Neuronal stem cell (in vitro differentiated cells): ENCODE data around the gene ZNF248.
A peak's percentile ranks its signal among the peaks of the same experiment; 100 is the strongest.

Experiments used
- DNase-seq: peaks from one replicate; pipeline ENCODE4 v3.0.0-alpha.2; 2013; ENCODE audit warnings: low spot score
- H2AFZ ChIP-seq: one replicate; pipeline ENCODE4 v1.6.1; 2013; ENCODE audit warnings: mild to moderate bottlenecking, low read length, inconsistent platforms
- H2AK5ac ChIP-seq: 2 replicates; pipeline ENCODE4 v1.6.1; 2013; ENCODE audit warnings: low read depth, mild to moderate bottlenecking, inconsistent platforms, low read length, moderate library complexity, mixed read lengths
- H2BK120ac ChIP-seq: 2 replicates; pipeline ENCODE4 v1.6.1; 2013; ENCODE audit warnings: low read depth, mild to moderate bottlenecking, inconsistent platforms, low read length, moderate library complexity, mixed read lengths
- H2BK12ac ChIP-seq: one replicate; pipeline ENCODE4 v1.6.1; 2013; ENCODE audit warnings: low read length, inconsistent platforms
- H2BK15ac ChIP-seq: 2 replicates; pipeline ENCODE4 v1.6.1; 2013; ENCODE audit warnings: mild to moderate bottlenecking, low read length, inconsistent platforms, mixed read lengths
- H2BK5ac ChIP-seq: one replicate; pipeline ENCODE4 v1.6.1; 2013; ENCODE audit warnings: inconsistent platforms, mild to moderate bottlenecking, low read length, moderate library complexity
- H3K14ac ChIP-seq: one replicate; pipeline ENCODE4 v1.6.1; 2013; ENCODE audit warnings: low read length, inconsistent platforms
- H3K18ac ChIP-seq: 2 replicates; pipeline ENCODE4 v1.6.1; 2013; ENCODE audit warnings: low read length, inconsistent platforms
- H3K23ac ChIP-seq: 2 replicates; pipeline ENCODE4 v1.6.1; 2013; ENCODE audit warnings: low read depth, mild to moderate bottlenecking, mixed read lengths, low read length, inconsistent platforms; ENCODE audit not compliant: poor library complexity
- H3K27ac ChIP-seq: replicated peaks from 3 replicates; pipeline ENCODE4 v1.5.1; 2013; ENCODE audit warnings: low read length, inconsistent platforms
- H3K27me3 ChIP-seq, 3 experiments: 2 replicates each; pipeline ENCODE4 v1.6.1; 2013; ENCODE audit warnings: low read length in 3 of 3, mild to moderate bottlenecking in 2 of 3, inconsistent platforms in 1 of 3, low read depth in 1 of 3, mixed read lengths in 1 of 3, moderate library complexity in 1 of 3; ENCODE audit not compliant: control insufficient read depth in 3 of 3, insufficient read depth in 3 of 3
- H3K36me3 ChIP-seq, 2 donors: replicated peaks in 1 of 2; 2 replicates each; pipeline ENCODE4 v1.6.1; 2013; ENCODE audit warnings: low read length in 2 of 2; ENCODE audit not compliant: control insufficient read depth in 2 of 2, insufficient read depth in 2 of 2
- H3K4ac ChIP-seq: 2 replicates; pipeline ENCODE4 v1.6.1; 2013; ENCODE audit warnings: inconsistent platforms, mild to moderate bottlenecking, low read length, moderate library complexity
- H3K4me1 ChIP-seq, 2 donors: 1 replicate in 1 of 2; 2 replicates in 1 of 2; pipeline ENCODE4 v1.6.1; 2013; ENCODE audit warnings: low read length in 2 of 2, low read depth in 1 of 2; ENCODE audit not compliant: control insufficient read depth in 2 of 2, insufficient read depth in 1 of 2
- H3K4me2 ChIP-seq: one replicate; pipeline ENCODE4 v1.6.1; 2013; ENCODE audit warnings: mild to moderate bottlenecking, low read length, inconsistent platforms; ENCODE audit not compliant: insufficient read depth, poor library complexity, severe bottlenecking
- H3K4me3 ChIP-seq, 2 donors: 2 replicates each; pipeline ENCODE4 v1.5.1; 2013; ENCODE audit warnings: low read length in 2 of 2, mild to moderate bottlenecking in 2 of 2, inconsistent platforms in 1 of 2, moderate library complexity in 1 of 2
- H3K79me1 ChIP-seq: one replicate; pipeline ENCODE4 v1.6.1; 2013; ENCODE audit warnings: low read depth, mild to moderate bottlenecking, inconsistent platforms, low read length, moderate library complexity
- H3K9ac ChIP-seq: one replicate; pipeline ENCODE4 v1.6.1; 2013; ENCODE audit warnings: mild to moderate bottlenecking, low read depth, low read length, inconsistent platforms; ENCODE audit not compliant: poor library complexity
- H3K9me3 ChIP-seq, 2 donors: replicated peaks in 1 of 2; 2 replicates each; pipeline versions ENCODE3 to v1.6.1; 2013; ENCODE audit warnings: low read length in 2 of 2, mild to moderate bottlenecking in 2 of 2, inconsistent platforms in 1 of 2, low read depth in 1 of 2, mixed read lengths in 1 of 2, moderate library complexity in 1 of 2; ENCODE audit not compliant: control insufficient read depth in 2 of 2, insufficient read depth in 1 of 2
- H4K8ac ChIP-seq: one replicate; pipeline ENCODE4 v1.6.1; 2013; ENCODE audit warnings: low read depth, mild to moderate bottlenecking, inconsistent platforms, low read length, moderate library complexity
- H4K91ac ChIP-seq: one replicate; pipeline ENCODE4 v1.6.1; 2013; ENCODE audit warnings: low read length, low read depth, mild to moderate bottlenecking, inconsistent platforms; ENCODE audit not compliant: poor library complexity
- WGBS, 2 donors: extraction: QIAGEN DNeasy Blood & Tissue Kit; methylation state at CpG; one replicate each; pipeline ENCODE4 v1.1.7; 2013; ENCODE audit warnings: missing lambda C conversion rate in 2 of 2, mixed read lengths in 1 of 2; ENCODE audit not compliant: insufficient read length in 2 of 2, insufficient replicate concordance in 1 of 2; ENCODE audit errors: extremely low coverage in 2 of 2; 5-methylcytosine and 5-hydroxymethylcytosine counted together

Gene ZNF248

DNA sequence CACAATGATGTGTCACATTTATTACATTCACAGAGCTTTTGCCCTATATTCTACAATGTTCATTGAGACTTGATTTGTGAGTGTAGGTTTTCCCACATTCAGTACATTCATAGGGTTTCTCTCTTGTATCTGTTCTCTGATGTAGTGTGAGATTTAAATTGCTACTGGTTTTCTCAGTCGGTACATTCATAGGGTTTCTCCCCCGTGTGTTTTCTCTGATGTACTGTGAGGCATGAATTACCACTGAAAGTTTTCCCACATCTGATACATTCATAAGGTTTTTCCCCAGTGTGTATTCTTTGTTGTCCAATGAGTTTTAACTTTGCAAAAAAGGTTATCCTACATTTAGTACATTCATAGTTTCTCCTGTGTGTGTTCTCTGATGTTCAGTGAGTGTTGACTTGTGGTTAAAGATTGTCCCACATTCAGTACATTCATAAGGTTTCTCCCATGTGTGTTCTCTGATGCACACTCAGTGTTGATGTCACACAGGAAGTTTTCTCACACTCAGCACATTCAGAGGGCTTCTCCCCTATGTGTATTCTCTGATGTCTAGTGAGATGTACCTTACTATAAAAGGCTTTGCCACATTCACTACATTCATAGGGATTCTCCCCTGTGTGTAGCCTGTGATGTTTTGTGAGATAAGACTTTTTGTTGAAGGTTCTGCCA lies 63.0 kb downstream of the ZNF248 start:
- Histone ChIP-seq H3K27me3 (no peaks in the 10 kb centered on the region), H4K91ac (no peak overlapping the region), H2AFZ (no peak overlapping the region), H3K27ac (no peak overlapping the region), H3K4me2 (no peak overlapping the region), H3K9me3 (peaks cover 0 to 11% of the 10 kb centered on the region in 2 donors), H2BK12ac (no peak overlapping the region), H3K79me1 (no peaks in the 10 kb centered on the region), H3K4ac (no peak overlapping the region), H3K23ac (no peak overlapping the region), H2AK5ac (no peak overlapping the region), H3K9ac (no peak overlapping the region), H3K36me3 (no peaks in the 10 kb centered on the region), H2BK15ac (no peak overlapping the region), H2BK120ac (no peak overlapping the region), H3K4me1 (no peaks in the 10 kb centered on the region), H2BK5ac (no peak overlapping the region), H3K4me3 (no peak overlapping the region), H4K8ac (no peak overlapping the region), H3K18ac (no peak overlapping the region), H3K14ac (no peak overlapping the region)
- no CpG with 5 or more reads among the region's 2 CpGs for WGBS, 2 donors
- DNase-seq, result no peak

- H3K79me1 ChIP-seq, result no peaks in the 10 kb centered on the region
- no peak overlapping the region for H3K23ac ChIP-seq
- no peak overlapping the region for H3K27ac ChIP-seq
- no peak overlapping the region for H3K4ac ChIP-seq
- H3K4me3 ChIP-seq, result no peak overlapping the region
- H4K91ac ChIP-seq, result no peak overlapping the region
- no peaks in the 10 kb centered on the region for H3K36me3 ChIP-seq
- no peaks in the 10 kb centered on the region for H3K4me1 ChIP-seq
- H3K9ac ChIP-seq, result no peak overlapping the region
- no peak for DNase-seq
- H3K14ac ChIP-seq, result no peak overlapping the region
- no peak overlapping the region for H2AK5ac ChIP-seq
- H3K9me3 ChIP-seq, result peaks cover 0 to 14% of the 10 kb centered on the region in 2 donors
- H2AFZ ChIP-seq, result no peak overlapping the region
- no peak overlapping the region for H2BK12ac ChIP-seq
- H3K18ac ChIP-seq, result no peak overlapping the region
- H3K27me3 ChIP-seq, result no peaks in the 10 kb centered on the region
- H2BK120ac ChIP-seq, result no peak overlapping the region
- no peak overlapping the region for H2BK15ac ChIP-seq
- H2BK5ac ChIP-seq, result no peak overlapping the region
- no peak overlapping the region for H4K8ac ChIP-seq
- no peak overlapping the region for H3K4me2 ChIP-seq
- WGBS, 2 donors, result no CpG with 5 or more reads among the region's 2 CpGs
Observed at GRCh38 chr10:37789590-37789989, 67.8 kb downstream of the ZNF248 start.

GRCh38 chr10:37784678-37785077 lies 72.7 kb downstream of the ZNF248 start:
- no peak overlapping the region for H3K9ac ChIP-seq
- H3K27me3 ChIP-seq, result peaks cover 0 to 2% (median 0%) of the 10 kb centered on the region in 3 experiments
- no peak overlapping the region for H2BK120ac ChIP-seq
- no peak overlapping the region for H3K4me3 ChIP-seq
- no peak for DNase-seq
- no peak overlapping the region for H3K27ac ChIP-seq
- H2AK5ac ChIP-seq, result no peak overlapping the region
- no peak overlapping the region for H3K18ac ChIP-seq
- no CpG with 5 or more reads among the region's 4 CpGs for WGBS, 2 donors
- H3K36me3 ChIP-seq, result no peaks in the 10 kb centered on the region
- peaks cover 0 to 24% of the 10 kb centered on the region in 2 donors for H3K9me3 ChIP-seq
- H3K79me1 ChIP-seq, result no peaks in the 10 kb centered on the region
- H3K4ac ChIP-seq, result no peak overlapping the region
- H4K8ac ChIP-seq, result no peak overlapping the region
- H3K4me2 ChIP-seq, result no peak overlapping the region
- no peak overlapping the region for H2BK12ac ChIP-seq
- H2BK5ac ChIP-seq, result no peak overlapping the region
- H2AFZ ChIP-seq, result no peak overlapping the region
- H3K14ac ChIP-seq, result no peak overlapping the region
- no peaks in the 10 kb centered on the region for H3K4me1 ChIP-seq
- no peak overlapping the region for H3K23ac ChIP-seq
- no peak overlapping the region for H4K91ac ChIP-seq
- H2BK15ac ChIP-seq, result no peak overlapping the region

DNA sequence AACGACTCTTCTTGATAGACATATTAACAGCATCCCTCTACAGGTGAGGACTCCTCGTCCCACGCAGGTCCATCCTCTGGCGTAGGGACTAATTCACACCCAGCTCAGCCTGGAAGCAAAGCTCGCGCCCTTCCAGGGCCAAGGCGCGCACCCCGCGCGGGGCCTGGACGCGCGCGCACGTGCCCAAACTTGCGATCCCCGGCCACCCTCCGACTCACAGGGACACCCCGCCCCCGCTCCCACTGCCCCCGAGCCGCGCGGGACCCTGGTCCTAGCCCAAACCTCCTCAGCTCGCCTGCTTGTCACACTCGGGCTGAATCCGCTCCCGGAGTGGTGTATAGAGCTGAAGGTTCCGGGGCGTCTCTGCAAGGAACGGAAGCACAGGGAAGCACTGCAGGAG lies 76.9 kb downstream of the ZNF248 start:
- H2AFZ ChIP-seq, result no peak overlapping the region
- no peak overlapping the region for H3K4ac ChIP-seq
- no peak overlapping the region for H2BK5ac ChIP-seq
- H2AK5ac ChIP-seq, result no peak overlapping the region
- peak overlapping the region; percentile 4 for H3K9ac ChIP-seq
- H3K79me1 ChIP-seq, result no peaks in the 10 kb centered on the region
- no peak overlapping the region for H2BK15ac ChIP-seq
- no peak overlapping the region for H3K4me2 ChIP-seq
- no peak overlapping the region for H2BK120ac ChIP-seq
- peaks cover 0 to 28% of the 10 kb centered on the region in 2 donors for H3K9me3 ChIP-seq
- no CpG with 5 or more reads among the region's 32 CpGs for WGBS, 2 donors
- no peak overlapping the region for H3K4me3 ChIP-seq
- H3K23ac ChIP-seq, result no peak overlapping the region
- no peak overlapping the region for H4K91ac ChIP-seq
- H3K14ac ChIP-seq, result no peak overlapping the region
- no peaks in the 10 kb centered on the region for H3K4me1 ChIP-seq
- H3K18ac ChIP-seq, result no peak overlapping the region
- H3K27ac ChIP-seq, result no peak overlapping the region
- no peak overlapping the region for H4K8ac ChIP-seq
- H2BK12ac ChIP-seq, result no peak overlapping the region
- peaks cover 0 to 2% (median 0%) of the 10 kb centered on the region in 3 experiments for H3K27me3 ChIP-seq
- no peak for DNase-seq
- H3K36me3 ChIP-seq, result no peaks in the 10 kb centered on the region
